ACHN (cell line): ENCODE data around the gene XAGE3.
"Not testable (repeated sequence)": the region's sequence is repeated elsewhere in the genome, so short reads cannot be mapped to it uniquely, and the experiment has no call there.

ENCODE experiments used
- DNase-seq: peaks from one replicate; pipeline ENCODE4 v3.0.0-alpha.2; 2015
- in situ Hi-C: cut with HindIII; loops from 2 replicates; pipeline ENCODE4 v1.10.0; 2017; ENCODE audit warnings: low sequenced_read_pairs, low pct_ligation_motif_present, low pct_unique_long_range_greater_than_20kb

The XAGE3 gene

GRCh38 chrX:52867610-52868348 is at the start of gene XAGE3:
TSS of gene XAGE3 (minus strand) at chrX:52868083. CDS start at chrX:52867133, 950 bp downstream.
- no peak for DNase-seq
- in situ Hi-C loops: no loop called here

DNA sequence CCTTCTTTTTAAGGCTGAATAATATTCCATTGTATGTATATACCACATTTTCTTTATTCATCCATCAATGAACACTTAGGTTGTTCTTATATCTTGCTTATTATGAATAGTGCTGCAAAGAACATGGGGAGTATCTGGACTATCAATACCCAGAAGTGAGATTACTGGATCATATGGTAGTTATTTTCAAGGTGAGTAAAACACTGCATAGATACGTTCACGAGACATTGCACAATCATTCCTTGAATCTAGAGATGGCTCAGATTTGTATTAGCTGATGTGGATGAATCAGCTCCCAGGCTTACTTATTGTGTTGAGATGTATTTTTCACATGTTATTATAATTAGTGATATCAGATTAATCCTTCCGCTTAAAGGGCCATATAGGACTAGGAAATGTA is 46.8 kb upstream of the XAGE3 start:
- in situ Hi-C loops, DNase-seq: not testable (repeated sequence)

- DNase-seq, in situ Hi-C loops: not testable (repeated sequence)
These were observed 45.8 kb upstream of the XAGE3 start for GRCh38 chrX:52913681-52914080.

- in situ Hi-C loops: not testable (repeated sequence)
These were observed 41.6 kb upstream of the XAGE3 start for GRCh38 chrX:52909313-52909969.

DNA sequence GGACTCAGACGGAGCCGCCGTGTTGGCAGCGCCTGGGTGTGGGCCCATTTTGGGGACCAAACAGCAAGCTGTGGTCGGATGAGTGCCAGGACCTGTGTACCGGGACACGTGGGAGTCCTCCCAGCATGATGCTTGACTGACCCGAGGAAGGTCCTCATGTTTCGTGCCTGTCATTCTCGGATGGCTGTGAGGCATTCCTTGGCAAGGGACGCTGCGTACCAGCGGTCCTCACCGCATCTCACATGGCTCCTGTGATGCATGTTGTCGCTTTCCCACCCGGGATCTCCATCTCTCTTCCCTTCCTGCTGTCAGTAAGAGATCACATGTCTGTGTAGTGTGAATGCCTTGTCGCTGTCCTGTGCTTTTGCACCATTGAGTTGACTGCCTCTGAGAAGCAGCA is 40.0 kb upstream of the XAGE3 start:
- in situ Hi-C loops: not testable (repeated sequence)

More at GRCh38 chrX:52909313-52909969, 41.6 kb upstream of the XAGE3 start:
- not testable (repeated sequence) for DNase-seq

GRCh38 chrX:52907137-52907536 is 39.3 kb upstream of the XAGE3 start:
- DNase-seq, in situ Hi-C loops: not testable (repeated sequence)

More for the DNA sequence above, 40.0 kb upstream of the XAGE3 start:
- not testable (repeated sequence) for DNase-seq

- DNase-seq, in situ Hi-C loops: not testable (repeated sequence)
These were observed 38.2 kb upstream of the XAGE3 start for GRCh38 chrX:52906072-52906471.

DNA sequence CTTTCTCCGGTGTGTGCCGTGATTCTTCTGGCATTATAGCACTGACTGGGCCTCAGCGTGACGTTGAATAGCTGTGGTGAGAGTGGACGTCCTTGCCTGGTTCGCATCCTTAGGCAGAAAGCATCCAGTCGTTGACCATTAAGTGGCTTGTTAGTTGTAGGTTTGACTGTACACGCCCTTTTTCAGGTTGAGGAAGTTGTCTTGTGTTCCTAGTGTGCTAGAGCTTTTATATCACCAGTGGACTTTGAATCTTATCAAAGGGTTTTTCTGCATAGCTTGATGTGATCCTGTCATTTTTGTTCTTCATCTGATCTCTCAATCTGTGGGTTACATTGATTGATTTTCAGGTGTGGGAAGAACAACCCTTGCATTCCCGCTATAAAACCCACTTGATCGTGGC is 37.6 kb upstream of the XAGE3 start:
- in situ Hi-C loops, DNase-seq: not testable (repeated sequence)

DNA sequence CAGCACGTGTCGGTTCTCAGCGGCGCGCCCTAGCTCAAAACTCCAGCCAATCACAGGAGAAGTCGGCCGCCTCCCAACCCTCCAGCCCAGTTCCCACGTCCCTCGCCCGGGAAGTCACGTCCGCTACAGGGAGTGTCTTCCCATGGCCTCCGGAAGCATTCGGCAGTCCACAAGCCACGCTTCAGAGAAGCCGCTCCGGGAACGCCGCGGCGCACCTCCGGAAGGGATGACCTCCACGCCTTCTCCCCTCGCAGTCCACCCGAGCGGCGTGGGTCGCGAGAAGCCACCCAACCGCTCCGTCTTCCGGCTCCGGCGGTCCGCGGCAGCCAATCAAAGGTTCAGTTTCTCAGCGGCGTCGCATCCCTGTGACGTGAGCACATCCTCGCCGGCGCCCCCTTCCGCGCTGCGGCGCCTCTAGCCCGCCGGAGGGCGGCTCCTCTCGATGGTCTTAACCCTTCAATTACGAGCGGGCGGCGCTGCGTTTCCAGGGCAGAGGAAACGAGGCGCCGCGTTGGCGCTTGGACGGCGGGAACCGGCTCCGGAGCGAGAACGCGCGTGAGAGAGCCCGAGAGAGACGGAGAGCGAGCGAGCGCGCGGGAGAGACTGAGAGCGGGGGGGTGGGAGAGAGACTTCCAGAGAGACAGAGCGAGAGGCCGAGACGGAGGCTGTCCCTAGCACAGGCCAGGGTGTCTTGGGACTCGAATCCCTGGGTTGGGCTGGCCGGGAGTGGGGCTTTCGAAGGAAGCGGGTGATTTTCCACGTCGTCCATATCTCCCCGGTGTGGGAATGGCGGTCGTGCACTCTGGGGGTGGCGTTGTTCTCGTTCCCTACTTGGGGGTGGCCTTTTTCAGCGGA is 29.2 kb upstream of the XAGE3 start, which contains the start of gene FAM156B:
FAM156B (plus strand) TSS at position 476 of the 855 bp plus-strand sequence. CDS start 9,896 bp downstream, outside the sequence.
- DNase-seq, in situ Hi-C loops: not testable (repeated sequence)

- in situ Hi-C loops, DNase-seq: not testable (repeated sequence)
These were observed 28.6 kb upstream of the XAGE3 start for GRCh38 chrX:52896438-52896837.

GRCh38 chrX:52888090-52888489 is 20.2 kb upstream of the XAGE3 start:
- DNase-seq, in situ Hi-C loops: not testable (repeated sequence)

DNA sequence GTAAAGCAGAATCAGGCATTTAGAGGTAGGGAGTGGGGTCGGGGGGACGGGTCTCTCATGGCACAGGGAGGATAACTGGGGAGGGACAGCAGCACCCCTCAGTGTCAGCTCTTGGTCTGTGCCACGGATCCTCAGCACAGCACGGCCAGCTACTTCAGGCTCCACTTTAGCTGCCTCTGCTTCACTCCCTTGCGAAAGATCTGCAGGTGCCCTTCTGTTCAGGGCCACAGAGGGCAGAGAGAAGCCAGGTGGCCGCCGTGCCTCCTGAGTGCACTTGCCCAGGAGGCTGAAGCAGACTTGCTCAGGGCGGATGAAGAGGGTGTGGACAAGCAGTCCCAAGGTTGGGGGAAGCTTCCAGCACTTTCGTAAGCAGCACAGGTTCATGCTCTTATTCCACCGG is 19.6 kb upstream of the XAGE3 start:
- not testable (repeated sequence) for DNase-seq

DNA sequence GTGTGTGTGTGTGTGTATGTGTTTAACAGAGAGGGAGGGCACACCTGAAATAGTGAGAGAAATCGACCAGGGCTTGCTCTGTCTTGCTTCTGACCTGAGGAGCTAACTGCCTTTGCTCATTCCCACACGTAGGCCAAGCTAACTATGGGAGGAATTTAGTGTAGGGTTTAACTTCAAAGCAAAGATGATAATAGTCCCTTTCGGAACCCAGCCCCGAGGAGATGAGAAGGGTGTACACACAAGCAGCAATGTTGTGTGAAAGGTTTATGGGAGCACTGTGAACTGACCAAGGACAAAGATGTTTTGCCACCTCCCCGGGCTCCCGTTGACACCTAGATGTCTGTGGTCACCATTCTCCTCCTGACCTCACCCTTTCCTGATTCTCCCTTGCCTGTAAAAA is 8.5 kb upstream of the XAGE3 start:
- in situ Hi-C loops, DNase-seq: not testable (repeated sequence)

More for the DNA sequence above, 19.6 kb upstream of the XAGE3 start:
- in situ Hi-C loops: not testable (repeated sequence)

DNA sequence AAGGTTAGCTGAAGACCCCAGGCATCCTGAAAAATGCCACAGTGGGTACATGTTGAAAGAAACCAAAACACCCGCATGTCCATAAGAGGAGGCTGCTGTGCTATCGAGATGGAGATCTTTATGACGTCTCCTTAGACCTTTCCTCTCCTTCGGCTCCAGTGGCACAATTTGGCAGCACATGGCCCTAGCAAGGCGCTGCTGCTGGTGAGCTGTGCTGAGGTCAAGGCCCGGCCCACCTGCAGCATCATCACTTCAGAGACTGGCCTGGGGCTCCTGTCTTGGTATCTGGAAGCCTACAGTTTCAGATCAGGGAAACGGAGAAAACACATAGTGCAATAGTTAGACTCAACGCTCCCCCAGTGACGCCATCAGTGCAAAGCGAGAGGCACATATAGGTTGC is 7.6 kb upstream of the XAGE3 start:
- DNase-seq, in situ Hi-C loops: not testable (repeated sequence)

GRCh38 chrX:52874661-52875060 is 6.8 kb upstream of the XAGE3 start:
- in situ Hi-C loops: no loop called here
- no peak for DNase-seq

DNA sequence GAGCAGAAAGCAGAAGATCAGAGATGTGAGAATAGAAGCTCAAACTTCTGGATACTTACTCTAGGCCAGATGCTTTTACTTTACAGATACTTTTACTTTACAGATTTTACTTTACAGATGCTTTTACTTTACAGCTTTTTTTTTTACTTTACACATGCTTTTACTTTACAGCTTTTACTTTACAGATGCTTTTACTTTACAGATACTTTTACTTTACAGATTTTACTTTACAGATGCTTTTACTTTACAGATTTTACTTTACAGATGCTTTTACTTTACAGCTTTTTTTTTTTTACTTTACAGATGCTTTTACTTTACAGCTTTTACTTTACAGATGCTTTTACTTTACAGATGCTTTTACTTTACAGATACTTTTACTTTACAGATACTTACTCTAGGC is 5.9 kb upstream of the XAGE3 start:
- DNase-seq, in situ Hi-C loops: not testable (repeated sequence)

DNA sequence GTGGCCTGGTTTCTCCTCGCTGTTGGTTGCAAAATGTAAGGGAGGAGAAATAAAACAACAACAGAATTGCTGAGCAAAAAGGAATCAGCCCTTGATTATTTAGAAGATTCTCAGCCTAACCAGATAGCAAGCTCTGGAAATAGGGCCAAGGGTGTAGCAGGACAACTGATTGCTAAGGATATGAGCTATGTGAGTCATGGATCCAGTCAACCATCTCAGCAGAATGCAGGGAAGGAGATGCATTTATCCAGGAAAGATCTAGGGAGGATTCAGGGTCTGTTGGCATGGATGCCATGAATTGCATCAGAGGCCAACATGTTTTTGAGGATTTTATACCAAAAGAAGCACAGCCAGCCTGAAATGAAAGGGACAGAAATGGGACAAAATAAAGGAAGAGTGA is 2.2 kb upstream of the XAGE3 start:
- in situ Hi-C loops: no loop called here
- peak; percentile 39 for DNase-seq

GRCh38 chrX:52865343-52865998 is 2.4 kb downstream of the XAGE3 start:
- in situ Hi-C loops: no loop called here
- DNase-seq: peak; percentile 38
